HepG2 (cell line): Measurements from ENCODE around the gene DSN1. TPM values are rescaled to one million over a fixed set of nuclear protein-coding genes. Genes with fewer than 3 reads are reported as not detected.

Source experiments
- BORCS8-MEF2B ChIP-seq: sonication (generic); formaldehyde crosslinking; IDR thresholded peaks from 2 replicates; pipeline ENCODE4 v1.8.0; 2022; ENCODE audit warnings: mild to moderate bottlenecking, missing genetic modification reagents
- ETV6 ChIP-seq: sonication (generic); formaldehyde crosslinking; conservative IDR thresholded peaks from 2 replicates; pipeline ENCODE4 v1.4.0; 2020; ENCODE audit warnings: missing genetic modification reagents
- KLF9 ChIP-seq: IDR thresholded peaks from 2 replicates; pipeline ENCODE4 v1.6.1; 2016; ENCODE audit warnings: low read depth
- MED8 ChIP-seq: sonication (generic); formaldehyde crosslinking; IDR thresholded peaks from 2 replicates; pipeline ENCODE4 v1.8.1; 2023; ENCODE audit warnings: mild to moderate bottlenecking, missing genetic modification reagents; ENCODE audit not compliant: insufficient replicate concordance
- MYC ChIP-seq: sonication (generic); formaldehyde crosslinking; IDR thresholded peaks from 2 replicates; pipeline ENCODE4 v1.9.0; 2021; ENCODE audit warnings: missing genetic modification reagents, borderline replicate concordance
- NFAT5 ChIP-seq: sonication (generic); formaldehyde crosslinking; IDR thresholded peaks from 2 replicates; pipeline ENCODE4 v1.4.0; 2020; ENCODE audit warnings: missing genetic modification reagents
- NONO ChIP-seq, 2 experiments: fragments of 450-650 bp in 1 of 2; sonication (generic) in 1 of 2; formaldehyde crosslinking in 1 of 2; IDR thresholded peaks in 1 of 2; conservative IDR thresholded peaks in 1 of 2; 2 replicates each; pipeline versions ENCODE4 v1.6.1 to v1.8.0; 2017 to 2022; ENCODE audit warnings: mild to moderate bottlenecking in 1 of 2, missing genetic modification reagents in 1 of 2, moderate library complexity in 1 of 2
- PHF8 ChIP-seq: sonication (generic); formaldehyde crosslinking; IDR thresholded peaks from 2 replicates; pipeline ENCODE4 v1.5.0; 2020; ENCODE audit warnings: missing genetic modification reagents
- SAFB2 ChIP-seq: sonication (generic); formaldehyde crosslinking; IDR thresholded peaks from 2 replicates; pipeline ENCODE4 v1.5.1; 2020; ENCODE audit warnings: missing genetic modification reagents, low read depth, mild to moderate bottlenecking, borderline replicate concordance
- SMARCC2 ChIP-seq: fragments of 450-650 bp; IDR thresholded peaks from 2 replicates; pipeline ENCODE4 v1.6.1; 2017; ENCODE audit warnings: antibody characterized with exemption, mild to moderate bottlenecking
- SOX6 ChIP-seq, 2 experiments: fragments of 450-650 bp in 1 of 2; sonication (generic) in 1 of 2; formaldehyde crosslinking in 1 of 2; IDR thresholded peaks; 2 replicates each; pipeline versions ENCODE4 v1.4.0 to v1.6.1; 2017 to 2020; ENCODE audit warnings: antibody characterized with exemption in 1 of 2, mild to moderate bottlenecking in 1 of 2, missing genetic modification reagents in 1 of 2
- SRSF1 ChIP-seq: fragments of 200-400 bp; formaldehyde crosslinking; optimal IDR thresholded peaks from 2 replicates; pipeline ENCODE3; 2017; ENCODE audit warnings: mild to moderate bottlenecking, low read depth, low read length, moderate library complexity
- TP53 ChIP-seq: sonication (generic); formaldehyde crosslinking; conservative IDR thresholded peaks from 2 replicates; pipeline ENCODE4 v1.4.0; 2020; ENCODE audit warnings: missing genetic modification reagents
- ZNF232 ChIP-seq: sonication (generic); formaldehyde crosslinking; IDR thresholded peaks from 2 replicates; pipeline ENCODE4 v1.4.0; 2020; ENCODE audit warnings: missing genetic modification reagents, borderline replicate concordance
- ZNF432 ChIP-seq: sonication (generic); formaldehyde crosslinking; IDR thresholded peaks from 2 replicates; pipeline ENCODE4 v1.5.0; 2020; ENCODE audit warnings: missing genetic modification reagents, mild to moderate bottlenecking, borderline replicate concordance
- ZNF552 ChIP-seq: sonication (generic); formaldehyde crosslinking; IDR thresholded peaks from 2 replicates; pipeline ENCODE4 v1.9.0; 2022; ENCODE audit warnings: missing genetic modification reagents, mild to moderate bottlenecking, borderline replicate concordance
- ZNF644 ChIP-seq: IDR thresholded peaks from 2 replicates; pipeline ENCODE4 v1.6.1; 2016; ENCODE audit warnings: low read depth
- ZNF737 ChIP-seq: sonication (generic); formaldehyde crosslinking; IDR thresholded peaks from 2 replicates; pipeline ENCODE4 v1.5.0; 2020; ENCODE audit warnings: missing genetic modification reagents, mild to moderate bottlenecking, borderline replicate concordance
- ZNF749 ChIP-seq: sonication (generic); formaldehyde crosslinking; IDR thresholded peaks from 2 replicates; pipeline ENCODE4 v1.8.0; 2022; ENCODE audit warnings: mild to moderate bottlenecking, missing genetic modification reagents, moderate library complexity, borderline replicate concordance
- ZNF784 ChIP-seq: sonication (generic); formaldehyde crosslinking; IDR thresholded peaks from 2 replicates; pipeline ENCODE4 v1.5.1; 2020; ENCODE audit warnings: missing genetic modification reagents, mild to moderate bottlenecking, borderline replicate concordance
- ZZZ3 ChIP-seq: sonication (generic); formaldehyde crosslinking; IDR thresholded peaks from 2 replicates; pipeline ENCODE4 v1.4.0; 2020; ENCODE audit warnings: missing genetic modification reagents, mild to moderate bottlenecking, borderline replicate concordance
- polyA plus RNA-seq, 8 experiments: library from polyadenylated mRNA; depleted of rRNA in 3 of 8; stranded (reverse) in 7 of 8; unstranded in 1 of 8; fragments of >200 nt; fragmentation: Illumina TruSeq in 4 of 8; extraction: Trizol in 4 of 8; gene quantifications; 2 replicates each; pipeline versions ENCODE4 v1.2.1 to v1.2.3, GENCODE V29; 2011 to 2016; ENCODE audit warnings: low read depth in 4 of 8, missing spikeins in 1 of 8, mixed read lengths in 1 of 8; ENCODE audit not compliant: insufficient read depth in 1 of 8
- total RNA-seq, 5 experiments: library from RNA; depleted of rRNA; stranded (reverse); fragments of >200 nt; fragmentation: Illumina TruSeq; extraction: Trizol; gene quantifications; 2 replicates each; pipeline ENCODE4 v1.2.3, GENCODE V29; 2016; ENCODE audit warnings: low read depth in 1 of 5

DSN1 gene
- total and polyA plus RNA-seq, 2 of the 13 experiments (the other 11 are each of a cell fraction or from before 2014, with no cell fraction given): 18.7 to 53.7 TPM

GRCh38 chr20:36808317-36809257, 35.0 kb upstream of the DSN1 start (continued):
- TF ChIP-seq NFAT5 (CRISPR knock-in tag): peak; percentile 32; the same call in 1 of the 2 replicates
- peak; percentile 75; the same call in 1 of the 2 replicates for TF ChIP-seq BORCS8-MEF2B (CRISPR knock-in tag)
- TF ChIP-seq ETV6: no peak
- no peak for TF ChIP-seq ZNF749 (CRISPR knock-in tag)
- no peak for TF ChIP-seq ZNF737
- no peak for TF ChIP-seq TP53 (CRISPR knock-in tag)
- peak; percentile 78 for TF ChIP-seq SRSF1
- no peak for TF ChIP-seq ZNF552 (CRISPR knock-in tag)
- 0 out of 2 replicates have a peak, but pooled peaks have one; percentile 10 for TF ChIP-seq MYC (CRISPR knock-in tag)
- no peak for TF ChIP-seq NONO (IDR thresholded peaks at IDR 0.05)
- TF ChIP-seq NONO (CRISPR knock-in tag; conservative IDR thresholded peaks at IDR 0.05): no peak
- no peak for TF ChIP-seq ZNF784 (CRISPR knock-in tag)
- no peak for TF ChIP-seq SAFB2 (CRISPR knock-in tag)
- TF ChIP-seq KLF9 (CRISPR knock-in tag): no peak
- no peak for TF ChIP-seq ZNF232 (CRISPR knock-in tag)
- TF ChIP-seq MED8 (CRISPR knock-in tag): no peak
- TF ChIP-seq SMARCC2: no peak
- no peak for TF ChIP-seq SOX6 (IDR thresholded peaks at IDR 0.05)
- peak; percentile 29; the same call in 1 of the 2 replicates for TF ChIP-seq SOX6 (CRISPR knock-in tag; IDR thresholded peaks at IDR 0.05)
- no peak for TF ChIP-seq ZNF644 (CRISPR knock-in tag)
- no peak for TF ChIP-seq ZZZ3
- TF ChIP-seq PHF8: no peak
- TF ChIP-seq ZNF432: no peak
